Neural cell (in vitro differentiated cells): ENCODE results near the gene HSD11B2.

Experiments used
- CTCF ChIP-seq: fragments of 450-650 bp; IDR thresholded peaks from 2 replicates; pipeline ENCODE4 v1.5.1; 2014; ENCODE audit warnings: antibody characterized with exemption, mild to moderate bottlenecking, moderate library complexity; ENCODE audit not compliant: poor library complexity, severe bottlenecking
- EZH2 ChIP-seq: fragments of 200-600, 300-800 bp; shearing (Covaris generic), sonication (generic); IDR thresholded peaks from 2 replicates; pipeline ENCODE4 v1.6.1; 2014; ENCODE audit warnings: antibody characterized with exemption, low read length, borderline replicate concordance, mild to moderate bottlenecking; ENCODE audit not compliant: insufficient read depth, poor library complexity, severe bottlenecking
- POLR2AphosphoS5 ChIP-seq: IDR thresholded peaks from 2 replicates; pipeline ENCODE4 v1.6.1; 2012
- TF ChIP-seq, protein P1 (sequence below): IDR thresholded peaks from 2 replicates; pipeline ENCODE4 v1.6.1; 2012; ENCODE audit warnings: borderline replicate concordance

- no peak for TF ChIP-seq EZH2
- TF ChIP-seq, protein P1, sequence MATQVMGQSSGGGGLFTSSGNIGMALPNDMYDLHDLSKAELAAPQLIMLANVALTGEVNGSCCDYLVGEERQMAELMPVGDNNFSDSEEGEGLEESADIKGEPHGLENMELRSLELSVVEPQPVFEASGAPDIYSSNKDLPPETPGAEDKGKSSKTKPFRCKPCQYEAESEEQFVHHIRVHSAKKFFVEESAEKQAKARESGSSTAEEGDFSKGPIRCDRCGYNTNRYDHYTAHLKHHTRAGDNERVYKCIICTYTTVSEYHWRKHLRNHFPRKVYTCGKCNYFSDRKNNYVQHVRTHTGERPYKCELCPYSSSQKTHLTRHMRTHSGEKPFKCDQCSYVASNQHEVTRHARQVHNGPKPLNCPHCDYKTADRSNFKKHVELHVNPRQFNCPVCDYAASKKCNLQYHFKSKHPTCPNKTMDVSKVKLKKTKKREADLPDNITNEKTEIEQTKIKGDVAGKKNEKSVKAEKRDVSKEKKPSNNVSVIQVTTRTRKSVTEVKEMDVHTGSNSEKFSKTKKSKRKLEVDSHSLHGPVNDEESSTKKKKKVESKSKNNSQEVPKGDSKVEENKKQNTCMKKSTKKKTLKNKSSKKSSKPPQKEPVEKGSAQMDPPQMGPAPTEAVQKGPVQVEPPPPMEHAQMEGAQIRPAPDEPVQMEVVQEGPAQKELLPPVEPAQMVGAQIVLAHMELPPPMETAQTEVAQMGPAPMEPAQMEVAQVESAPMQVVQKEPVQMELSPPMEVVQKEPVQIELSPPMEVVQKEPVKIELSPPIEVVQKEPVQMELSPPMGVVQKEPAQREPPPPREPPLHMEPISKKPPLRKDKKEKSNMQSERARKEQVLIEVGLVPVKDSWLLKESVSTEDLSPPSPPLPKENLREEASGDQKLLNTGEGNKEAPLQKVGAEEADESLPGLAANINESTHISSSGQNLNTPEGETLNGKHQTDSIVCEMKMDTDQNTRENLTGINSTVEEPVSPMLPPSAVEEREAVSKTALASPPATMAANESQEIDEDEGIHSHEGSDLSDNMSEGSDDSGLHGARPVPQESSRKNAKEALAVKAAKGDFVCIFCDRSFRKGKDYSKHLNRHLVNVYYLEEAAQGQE, result no peak
- no peak for TF ChIP-seq POLR2AphosphoS5
- no peak for TF ChIP-seq CTCF
Observed at GRCh38 chr16:67441271-67441753, 10.4 kb downstream of the HSD11B2 start.
